SH-SY5Y (cell line): ENCODE results near the gene GRM8.

Experiments used
- GATA2 ChIP-seq: IDR thresholded peaks from 2 replicates; pipeline ENCODE4 v1.6.1; 2011; ENCODE audit warnings: mild to moderate bottlenecking, low read depth, low read length
- GATA3 ChIP-seq: IDR thresholded peaks from 2 replicates; pipeline ENCODE4 v1.6.1; 2011; ENCODE audit warnings: low read depth, mild to moderate bottlenecking, low read length, moderate library complexity

DNA sequence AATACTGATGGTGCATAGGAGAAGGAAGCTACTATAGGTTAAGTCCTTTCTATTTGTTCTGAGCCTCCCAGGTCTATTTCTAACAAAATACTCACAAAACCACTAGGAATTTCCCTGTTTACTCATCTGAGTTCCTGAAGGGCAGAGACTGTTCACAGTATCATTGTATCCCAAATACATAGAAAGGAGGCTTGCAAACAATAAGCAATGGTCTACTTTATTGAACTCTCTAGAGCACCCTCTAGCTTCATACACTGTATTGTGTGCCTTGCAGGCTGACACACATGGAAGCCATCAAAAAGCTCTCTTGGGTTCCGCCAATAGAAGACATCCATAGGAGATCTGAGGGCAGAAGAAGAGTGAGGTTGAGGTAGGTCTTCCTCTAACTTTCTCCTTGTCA is 826.1 kb downstream of the GRM8 start:
- TF ChIP-seq GATA2 (no peak), GATA3 (no peak)
